ENCODE measurements around the gene LKAAEAR1. TPM values are rescaled to one million over a fixed set of nuclear protein-coding genes. Genes with fewer than 3 reads are reported as not detected.

Gene LKAAEAR1
- total and polyA plus RNA-seq, 7 donors: 0.19 to 1.5 TPM; not detected in 5

DNA sequence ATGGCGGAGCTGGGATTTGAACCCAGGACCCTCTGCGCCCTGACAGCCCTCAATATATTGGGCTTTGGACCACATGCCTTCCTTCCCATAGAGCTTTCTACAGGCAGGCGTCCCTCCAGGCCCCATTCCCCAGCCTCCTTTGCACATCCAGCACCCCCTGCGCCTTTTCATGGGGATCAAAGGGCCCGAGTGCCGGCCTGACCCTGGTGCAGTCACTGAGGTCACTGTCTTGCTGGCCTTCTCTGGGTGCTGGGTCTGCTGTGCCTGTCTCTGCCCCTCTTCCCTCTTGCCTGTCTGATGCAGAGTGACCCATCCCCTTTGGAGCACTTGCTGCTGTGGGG lies 2.6 kb downstream of the LKAAEAR1 start:
- Histone ChIP-seq H3K4me3 (no peak overlapping the region), H3K9me3 (no peaks in the 10 kb centered on the region), H3K4me1 (peaks cover 0 to 37% (median 31%) of the 10 kb centered on the region in 4 donors), H3K36me3 (no peaks in the 10 kb centered on the region), H3K27ac (no peak overlapping the region), H3K27me3 (peaks cover 14 to 38% (median 21%) of the 10 kb centered on the region in 3 donors)
- TF ChIP-seq, protein P1, sequence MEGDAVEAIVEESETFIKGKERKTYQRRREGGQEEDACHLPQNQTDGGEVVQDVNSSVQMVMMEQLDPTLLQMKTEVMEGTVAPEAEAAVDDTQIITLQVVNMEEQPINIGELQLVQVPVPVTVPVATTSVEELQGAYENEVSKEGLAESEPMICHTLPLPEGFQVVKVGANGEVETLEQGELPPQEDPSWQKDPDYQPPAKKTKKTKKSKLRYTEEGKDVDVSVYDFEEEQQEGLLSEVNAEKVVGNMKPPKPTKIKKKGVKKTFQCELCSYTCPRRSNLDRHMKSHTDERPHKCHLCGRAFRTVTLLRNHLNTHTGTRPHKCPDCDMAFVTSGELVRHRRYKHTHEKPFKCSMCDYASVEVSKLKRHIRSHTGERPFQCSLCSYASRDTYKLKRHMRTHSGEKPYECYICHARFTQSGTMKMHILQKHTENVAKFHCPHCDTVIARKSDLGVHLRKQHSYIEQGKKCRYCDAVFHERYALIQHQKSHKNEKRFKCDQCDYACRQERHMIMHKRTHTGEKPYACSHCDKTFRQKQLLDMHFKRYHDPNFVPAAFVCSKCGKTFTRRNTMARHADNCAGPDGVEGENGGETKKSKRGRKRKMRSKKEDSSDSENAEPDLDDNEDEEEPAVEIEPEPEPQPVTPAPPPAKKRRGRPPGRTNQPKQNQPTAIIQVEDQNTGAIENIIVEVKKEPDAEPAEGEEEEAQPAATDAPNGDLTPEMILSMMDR (IDR thresholded peaks at IDR 0.05): no peak
- no peak for TF ChIP-seq POLR2AphosphoS5 (IDR thresholded peaks at IDR 0.05)
- TF ChIP-seq POLR2A (IDR thresholded peaks at IDR 0.05): no peak
- TF ChIP-seq EP300 (IDR thresholded peaks at IDR 0.05): no peak
- intact Hi-C loops (cut with DNase I): loop anchor here (5.0 kb wide), 1 partner anchor 979 kb away; no protein-coding TSS in a partner anchor
- DNase-seq: no peak
- WGBS, 2 donors: 60 to 87% methylated on average over 6 of the region's 6 CpGs

DNA sequence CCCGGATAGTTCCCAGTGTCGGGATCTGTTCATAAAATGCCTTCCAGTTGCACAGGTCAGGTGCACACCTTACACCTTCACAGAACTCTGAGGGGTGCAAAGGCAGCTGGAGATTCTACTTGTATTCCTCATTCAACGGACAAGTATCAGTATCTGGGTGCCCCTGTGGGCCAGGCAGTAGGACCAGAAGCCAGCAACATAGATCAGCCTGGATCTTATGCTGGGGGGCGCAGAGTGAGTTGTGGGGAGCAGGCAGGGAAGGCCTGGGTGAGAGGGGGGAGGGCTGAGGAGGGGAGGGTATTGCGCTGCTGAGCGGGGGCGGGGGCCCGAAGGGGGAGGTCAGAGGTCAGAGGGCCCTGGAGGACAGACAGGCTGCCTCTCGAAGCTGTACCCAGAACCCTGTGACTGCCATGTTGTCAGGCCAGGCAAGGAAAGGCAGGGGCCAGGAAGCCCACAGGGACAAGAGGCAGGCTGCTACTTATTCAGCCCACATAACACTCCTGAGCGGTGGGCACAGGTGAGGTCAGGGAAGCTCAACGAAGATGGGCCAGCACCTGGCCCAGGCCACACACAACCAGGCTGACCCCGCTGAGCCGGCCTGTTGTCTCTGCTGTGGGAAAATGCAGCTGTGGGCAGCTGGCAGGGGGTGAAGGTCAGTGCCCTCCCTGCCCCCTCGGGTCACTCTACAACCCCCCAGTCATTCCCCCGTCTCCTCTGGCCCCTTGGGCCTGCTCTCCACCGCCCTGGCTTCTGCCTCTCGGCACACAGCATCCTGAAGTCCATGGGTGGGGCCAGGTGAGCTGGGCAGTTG lies 3.2 kb downstream of the LKAAEAR1 start:
- Histone ChIP-seq H3K36me3 (no peaks in the 10 kb centered on the region), H3K4me1 (peaks cover 0 to 37% (median 31%) of the 10 kb centered on the region in 4 donors), H3K9me3 (no peaks in the 10 kb centered on the region), H3K27ac (peak overlapping the region in 2 of 4 donors; percentile 73 to 74), H3K4me3 (peak overlapping the region in 2 of 4 donors; percentile 77 to 85), H3K27me3 (peaks cover 14 to 37% (median 21%) of the 10 kb centered on the region in 3 donors)
- no peak for TF ChIP-seq POLR2A (IDR thresholded peaks at IDR 0.05)
- TF ChIP-seq, protein P1 (IDR thresholded peaks at IDR 0.05): no peak
- no peak for TF ChIP-seq POLR2AphosphoS5 (IDR thresholded peaks at IDR 0.05)
- no peak for TF ChIP-seq EP300 (IDR thresholded peaks at IDR 0.05)
- intact Hi-C loops (cut with DNase I): loop anchor here (5.0 kb wide), 1 partner anchor 979 kb away; no protein-coding TSS in a partner anchor
- WGBS, 2 donors: 46 to 76% methylated on average over 17 of the region's 17 CpGs
- DNase-seq: no peak

GRCh38 chr20:64080013-64080812 lies 4.0 kb downstream of the LKAAEAR1 start, which contains the start of gene OPRL1:
Gene OPRL1 (plus strand): TSS chr20:64080082. CDS start chr20:64092721, 12,639 bp downstream.
- 2 to 5% methylated on average over 62 of the region's 62 CpGs for whole genome bisulfite sequencing, 2 donors
- H3K27ac ChIP-seq: peak within 1 kb of the TSS; percentile 70 to 81 (median 74)
- H3K9me3 ChIP-seq: no peaks in the 10 kb centered on the region
- TF ChIP-seq, protein P1 (IDR thresholded peaks at IDR 0.05): no peak
- no peak for TF ChIP-seq POLR2A (IDR thresholded peaks at IDR 0.05)
- TF ChIP-seq EP300 (IDR thresholded peaks at IDR 0.05): peak in 1 of 4 donors; percentile 61
- no peak for TF ChIP-seq POLR2AphosphoS5 (IDR thresholded peaks at IDR 0.05)
- no peaks in the 10 kb centered on the region for H3K36me3 ChIP-seq
- no peak for DNase-seq
- peaks cover 14 to 29% (median 17%) of the 10 kb centered on the region in 3 donors for H3K27me3 ChIP-seq
- intact Hi-C loops (cut with DNase I): loop anchor here (5.0 kb wide), 1 partner anchor 978 kb away; no protein-coding TSS in a partner anchor
- peak within 1 kb of the TSS; percentile 60 to 85 (median 70) for H3K4me3 ChIP-seq
- peaks cover 0 to 37% (median 31%) of the 10 kb centered on the region in 4 donors for H3K4me1 ChIP-seq

GRCh38 chr20:64079273-64080012 lies 4.8 kb downstream of the LKAAEAR1 start, which contains the start of gene RGS19:
Gene RGS19 (minus strand): TSS chr20:64079518. CDS start chr20:64076886, 2,632 bp downstream.
- intact Hi-C loops (cut with DNase I): loop anchor here (5.0 kb wide), 1 partner anchor 977 kb away; no protein-coding TSS in a partner anchor
- Histone ChIP-seq H3K27ac (peak within 1 kb of the TSS; percentile 70 to 81 (median 74)), H3K4me1 (peaks cover 0 to 33% (median 30%) of the 10 kb centered on the region in 4 donors), H3K9me3 (no peaks in the 10 kb centered on the region), H3K4me3 (peak within 1 kb of the TSS; percentile 60 to 85 (median 70)), H3K36me3 (peaks cover 0 to 2% (median 0%) of the 10 kb centered on the region in 4 donors), H3K27me3 (peaks cover 6 to 21% (median 9%) of the 10 kb centered on the region in 3 donors)
- 0% methylated on average over 73 of the region's 73 CpGs for WGBS, 2 donors
- TF ChIP-seq POLR2A (IDR thresholded peaks at IDR 0.05) (no peak), POLR2AphosphoS5 (IDR thresholded peaks at IDR 0.05) (no peak), EP300 (IDR thresholded peaks at IDR 0.05) (no peak)
- TF ChIP-seq, protein P1 (IDR thresholded peaks at IDR 0.05): no peak
- peak; percentile 85 for DNase-seq
